NCI-H187 treated with DMSO at 0.1 percent for 48 hours (cell line): Measurements from ENCODE around the gene TEDC2.

Experiments used
- DNase-seq: peaks from one replicate; lab custom pipeline; 2025; lab: John Stamatoyannopoulos, UW

The TEDC2 gene

DNA sequence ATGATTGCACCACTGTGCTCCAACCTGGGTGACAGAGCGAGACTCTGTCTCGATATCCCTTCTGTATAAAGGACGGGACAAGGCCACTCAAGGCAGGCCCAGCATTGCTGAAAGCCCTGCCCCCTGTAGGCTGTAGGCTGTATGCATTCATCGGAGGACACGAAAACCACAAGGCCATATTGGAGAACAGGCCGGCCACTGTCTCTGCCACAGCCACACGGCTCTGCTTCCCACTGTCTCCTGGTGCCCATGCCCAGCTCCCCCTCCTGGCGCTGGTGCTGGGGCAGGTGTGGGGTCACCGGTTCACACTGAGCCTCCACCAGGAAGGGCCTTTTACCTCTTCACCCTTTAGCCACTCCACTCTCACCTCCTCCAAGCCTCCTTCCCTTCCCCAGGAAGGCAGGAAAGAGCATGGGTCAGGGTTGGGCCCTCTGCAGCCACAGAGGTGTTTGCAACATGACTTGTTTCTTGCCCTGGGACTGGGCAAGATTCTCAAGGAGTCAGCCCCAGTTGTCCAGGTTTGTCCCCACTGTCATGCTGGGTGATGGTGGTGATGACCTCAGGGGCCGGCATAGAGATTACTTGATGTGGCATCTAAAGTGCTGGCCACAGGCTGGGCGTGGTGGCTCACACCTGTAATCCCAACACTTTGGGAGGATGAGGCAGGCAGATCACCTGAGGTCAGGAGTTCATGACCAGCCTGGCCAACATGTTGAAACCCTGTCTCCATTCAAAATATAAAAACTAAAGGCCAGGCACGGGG, 5.9 kb downstream of the TEDC2 start:
- DNase-seq, result no peak

GRCh38 chr16:2466667-2467527, 7.0 kb downstream of the TEDC2 start:
- no peak for DNase-seq

- DNase-seq, result peak; percentile 50
These were observed 7.8 kb downstream of the TEDC2 start for GRCh38 chr16:2467528-2468232.

DNA sequence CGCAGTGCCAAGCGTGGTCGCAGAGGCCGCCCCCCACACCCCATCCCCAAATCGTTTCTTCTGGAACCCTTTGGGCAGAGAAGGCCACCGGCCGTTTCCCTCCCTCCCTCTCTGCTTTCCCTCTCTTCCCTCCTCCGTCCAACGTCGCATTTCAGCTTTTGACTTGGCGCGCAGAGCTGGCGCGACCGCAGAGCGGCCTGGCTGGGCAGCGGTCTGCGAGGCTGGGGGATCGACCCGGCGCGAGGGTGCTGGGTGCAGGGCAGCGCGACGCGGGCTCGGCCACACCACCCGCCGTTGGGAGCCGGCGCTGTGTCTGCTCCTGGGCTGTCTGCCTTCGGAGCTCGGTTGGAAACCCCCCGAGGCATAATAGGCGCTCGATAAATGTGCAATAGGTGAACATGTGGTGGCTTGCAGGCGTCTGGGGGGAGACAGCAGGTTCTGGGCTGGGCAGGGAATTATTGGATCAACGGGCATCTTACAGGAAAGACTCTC, 8.4 kb downstream of the TEDC2 start:
- peak; percentile 87 for DNase-seq

GRCh38 chr16:2468725-2469398, 9.0 kb downstream of the TEDC2 start:
- peak; percentile 97 for DNase-seq

DNA sequence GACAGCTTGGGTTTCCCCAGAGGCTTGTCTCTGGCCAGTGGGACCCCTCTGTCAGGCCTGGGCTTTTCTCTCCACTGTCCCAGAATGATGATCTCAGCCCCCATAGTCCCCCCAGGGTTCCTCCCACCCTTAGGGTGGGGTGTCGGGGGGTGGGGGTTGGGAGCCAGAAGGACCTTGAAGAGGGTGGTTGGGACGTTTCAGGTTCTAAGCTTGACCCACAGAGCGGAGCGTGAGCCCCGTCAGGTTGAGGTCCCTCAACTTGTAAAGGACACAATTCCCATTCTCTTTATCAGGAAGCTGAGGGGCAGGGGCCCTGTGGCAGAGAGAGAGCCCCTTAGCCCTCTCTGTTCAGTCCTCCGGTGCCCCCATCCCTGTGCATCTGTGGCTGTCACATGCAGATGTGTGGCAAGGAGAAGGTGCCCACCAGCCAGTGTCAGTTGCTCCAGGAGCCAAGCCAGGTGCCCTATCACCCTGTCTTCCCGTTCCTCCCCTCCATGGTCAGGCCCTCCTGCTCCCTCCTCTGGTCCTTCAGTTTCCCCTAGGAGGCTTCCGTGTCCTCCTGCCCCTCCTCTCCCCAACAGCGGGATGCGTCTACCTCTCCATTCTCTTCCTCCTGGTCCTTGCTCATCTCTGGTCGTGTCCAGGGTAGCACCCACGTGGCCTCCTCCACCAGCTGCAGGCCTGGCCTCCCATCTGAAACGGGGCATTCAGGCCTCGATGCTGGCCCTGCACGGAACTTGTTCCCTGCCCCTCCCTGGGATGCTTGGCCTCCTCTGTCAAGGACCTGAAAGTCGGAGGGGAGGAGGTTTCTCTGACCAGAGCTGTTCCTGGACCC, 9.7 kb downstream of the TEDC2 start:
- DNase-seq, result no peak

DNA sequence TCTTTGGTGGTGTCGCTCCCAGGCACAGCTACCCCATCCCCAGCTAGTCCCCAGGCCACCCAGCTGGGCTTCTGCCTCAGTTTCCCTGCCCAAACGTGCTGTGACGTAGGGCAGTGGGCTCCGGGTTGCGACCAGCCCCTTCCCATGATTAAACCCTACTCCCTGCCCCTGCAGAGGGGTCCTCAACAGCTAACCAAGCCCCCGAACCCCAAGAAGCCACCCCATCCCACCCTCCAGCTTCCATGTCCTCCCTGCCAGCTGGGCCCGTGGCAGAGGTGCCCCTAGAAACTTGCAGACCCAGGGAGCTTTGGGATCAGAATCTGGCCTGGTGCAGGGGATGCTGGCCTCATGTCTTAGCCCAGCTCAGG, 10.3 kb downstream of the TEDC2 start:
- no peak for DNase-seq

- peak; percentile 74 for DNase-seq
These were observed 10.7 kb downstream of the TEDC2 start for GRCh38 chr16:2470603-2471015.

DNA sequence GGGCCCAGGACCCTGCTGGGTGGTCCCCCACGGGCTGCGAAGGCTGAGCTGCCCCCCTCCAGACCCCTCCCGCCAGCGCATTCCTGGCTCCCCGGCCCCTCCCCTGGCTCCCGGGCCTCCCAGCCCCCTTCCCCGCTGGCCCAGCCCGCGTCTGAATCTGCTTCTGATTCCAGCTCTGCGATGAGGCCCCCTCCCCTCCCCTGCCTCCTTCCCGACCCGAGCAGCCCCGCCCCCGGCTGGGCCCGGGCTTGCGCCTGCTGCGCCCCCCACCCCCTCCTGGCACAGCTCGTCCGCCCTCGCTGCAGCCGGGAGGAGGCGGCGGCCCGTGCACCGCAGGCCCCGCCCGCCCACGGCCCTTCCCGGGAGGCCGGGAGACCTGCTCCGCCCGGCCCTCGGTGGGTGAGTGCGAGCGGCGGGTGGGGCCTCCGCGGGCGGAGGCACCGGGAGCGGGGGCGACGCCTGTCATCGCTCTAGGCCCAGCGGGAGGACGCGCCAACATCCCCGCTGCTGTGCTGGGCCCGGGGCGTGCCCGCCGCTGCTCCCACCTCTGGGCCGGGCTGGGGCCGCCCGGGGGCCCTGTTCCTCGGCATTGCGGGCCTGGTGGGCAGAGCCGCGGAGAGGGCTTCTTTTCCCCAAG, 11.2 kb downstream of the TEDC2 start, which contains the start of gene NTN3:
TSS of gene NTN3 (plus strand) at position 282 of the 637 bp plus-strand sequence. CDS start 405 bp downstream, outside the sequence.
- DNase-seq, result no peak

DNA sequence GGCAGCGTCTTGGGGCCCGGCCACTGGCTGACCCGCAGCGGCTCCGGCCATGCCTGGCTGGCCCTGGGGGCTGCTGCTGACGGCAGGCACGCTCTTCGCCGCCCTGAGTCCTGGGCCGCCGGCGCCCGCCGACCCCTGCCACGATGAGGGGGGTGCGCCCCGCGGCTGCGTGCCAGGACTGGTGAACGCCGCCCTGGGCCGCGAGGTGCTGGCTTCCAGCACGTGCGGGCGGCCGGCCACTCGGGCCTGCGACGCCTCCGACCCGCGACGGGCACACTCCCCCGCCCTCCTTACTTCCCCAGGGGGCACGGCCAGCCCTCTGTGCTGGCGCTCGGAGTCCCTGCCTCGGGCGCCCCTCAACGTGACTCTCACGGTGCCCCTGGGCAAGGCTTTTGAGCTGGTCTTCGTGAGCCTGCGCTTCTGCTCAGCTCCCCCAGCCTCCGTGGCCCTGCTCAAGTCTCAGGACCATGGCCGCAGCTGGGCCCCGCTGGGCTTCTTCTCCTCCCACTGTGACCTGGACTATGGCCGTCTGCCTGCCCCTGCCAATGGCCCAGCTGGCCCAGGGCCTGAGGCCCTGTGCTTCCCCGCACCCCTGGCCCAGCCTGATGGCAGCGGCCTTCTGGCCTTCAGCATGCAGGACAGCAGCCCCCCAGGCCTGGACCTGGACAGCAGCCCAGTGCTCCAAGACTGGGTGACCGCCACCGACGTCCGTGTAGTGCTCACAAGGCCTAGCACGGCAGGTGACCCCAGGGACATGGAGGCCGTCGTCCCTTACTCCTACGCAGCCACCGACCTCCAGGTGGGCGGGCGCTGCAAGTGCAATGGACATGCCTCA, 12.0 kb downstream of the TEDC2 start:
- DNase-seq, result no peak

- DNase-seq, result no peak
These were observed 12.6 kb downstream of the TEDC2 start for GRCh38 chr16:2472488-2472864.

DNA sequence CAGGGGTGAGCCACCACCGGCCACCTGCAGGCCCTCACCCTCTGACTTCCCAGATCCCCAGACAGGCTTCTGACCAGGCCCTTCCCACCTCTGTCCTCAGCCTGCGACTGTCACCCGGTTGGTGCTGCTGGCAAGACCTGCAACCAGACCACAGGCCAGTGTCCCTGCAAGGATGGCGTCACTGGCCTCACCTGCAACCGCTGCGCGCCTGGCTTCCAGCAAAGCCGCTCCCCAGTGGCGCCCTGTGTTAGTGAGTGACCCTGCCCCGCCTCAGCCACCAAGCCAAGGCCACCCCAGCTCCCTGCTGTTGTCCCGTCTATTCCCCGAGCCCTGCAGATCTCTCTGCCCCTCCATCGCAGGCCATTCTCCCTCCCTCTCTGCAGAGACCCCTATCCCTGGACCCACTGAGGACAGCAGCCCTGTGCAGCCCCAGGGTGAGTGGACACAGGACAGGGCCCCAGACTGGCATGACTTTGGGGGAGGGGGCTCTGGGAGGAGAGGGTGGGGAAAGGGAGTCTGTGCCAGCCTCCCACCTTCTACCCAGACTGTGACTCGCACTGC, 13.1 kb downstream of the TEDC2 start:
- DNase-seq, result no peak

- DNase-seq, result no peak
These were observed 13.6 kb downstream of the TEDC2 start for GRCh38 chr16:2473446-2473926.

- no peak for DNase-seq
These were observed 14.3 kb downstream of the TEDC2 start for GRCh38 chr16:2473999-2474876.

DNA sequence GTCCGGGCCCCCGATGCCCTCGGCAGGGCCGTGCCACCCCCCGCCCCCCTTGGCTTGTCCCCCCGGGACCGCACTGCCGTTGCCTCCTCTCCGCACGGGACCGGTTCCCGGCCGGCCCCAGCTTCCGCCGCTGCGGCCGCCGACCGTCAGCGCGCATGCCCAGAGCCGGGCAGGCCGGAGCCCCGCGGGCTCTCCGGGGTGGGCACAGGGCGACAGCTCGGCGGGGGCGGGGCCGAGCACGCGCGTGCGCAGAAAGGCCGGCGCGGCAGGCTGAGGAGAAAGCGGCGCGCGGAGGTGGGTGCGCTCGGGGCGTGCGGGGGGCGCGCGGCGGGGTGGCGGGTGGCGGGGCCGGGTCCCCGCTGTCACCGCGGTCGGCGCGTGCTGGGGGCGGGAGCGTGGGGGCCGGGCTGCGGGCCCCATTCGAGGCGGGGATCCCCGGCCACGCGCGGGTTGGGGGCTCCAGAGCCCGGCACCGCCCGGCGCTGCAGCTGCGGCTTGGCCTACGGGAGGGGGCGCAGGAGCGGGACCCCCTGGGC, 15.0 kb downstream of the TEDC2 start, which contains the start of gene TBC1D24:
TSS of gene TBC1D24 (plus strand) at position 251 of the 536 bp plus-strand sequence. CDS start 21,022 bp downstream, outside the sequence.
- no peak for DNase-seq

DNA sequence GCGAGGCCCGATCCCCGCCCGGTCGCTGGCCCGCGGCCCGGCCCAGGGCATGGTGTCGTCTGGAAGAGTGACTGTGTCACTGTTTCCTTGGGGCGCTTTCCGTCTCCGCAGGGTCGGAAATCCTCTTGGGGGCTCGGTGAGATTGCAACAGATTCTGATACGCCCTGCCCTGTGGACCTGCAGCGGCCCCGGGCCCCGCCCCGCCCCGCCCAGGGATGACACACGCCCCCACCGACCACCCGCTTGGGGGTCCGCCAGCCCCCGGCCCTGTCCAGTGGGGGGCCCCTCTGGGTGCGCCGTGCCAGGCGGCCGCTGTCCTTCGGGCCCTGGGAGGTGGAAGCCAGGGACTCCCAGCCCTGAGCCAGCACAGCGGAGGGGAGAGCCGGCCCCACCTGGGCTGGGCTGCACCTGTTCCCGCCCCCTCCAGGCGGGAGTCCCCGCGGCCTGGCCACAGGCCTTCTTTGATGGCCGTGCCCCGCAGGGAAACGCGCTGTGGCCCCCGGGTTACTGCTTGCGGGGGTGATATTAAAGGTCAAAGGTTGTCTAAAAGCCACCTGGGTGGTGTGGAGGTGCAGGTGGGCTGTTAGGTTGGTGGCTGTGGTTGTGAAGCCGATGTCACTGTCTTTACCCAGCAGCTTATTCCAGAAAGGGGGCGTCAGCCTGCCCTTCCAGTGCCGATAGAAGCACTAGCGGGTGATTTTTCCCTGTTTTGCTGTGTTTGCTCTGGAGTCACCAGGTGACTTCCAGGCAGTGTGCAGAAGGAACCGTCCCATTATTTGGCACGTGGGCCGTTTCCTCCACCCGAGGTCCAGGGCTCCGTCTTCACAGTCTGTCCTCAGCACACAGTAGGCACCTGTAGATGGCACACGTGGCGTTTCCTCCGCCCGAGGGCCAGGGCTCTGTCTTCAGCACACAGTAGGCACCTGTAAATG, 15.8 kb downstream of the TEDC2 start:
- DNase-seq, result no peak
